Left renal pelvis (tissue), 4 donors: ENCODE data around the gene ZKSCAN8. TPM values are rescaled to one million over a fixed set of nuclear protein-coding genes. Genes with fewer than 3 reads are reported as not detected.

ENCODE experiments used
- DNase-seq, 4 donors: peaks; one replicate each; pipeline ENCODE4 v3.0.0-alpha.2; 2013; ENCODE audit warnings: low read depth in 4 of 4, low spot score in 3 of 4
- polyA plus RNA-seq, 4 donors: library from polyadenylated mRNA; unstranded; fragments of 120-200 nt; gene quantifications; one replicate each; pipeline ENCODE4 v1.2.1, GENCODE V29; 2013; ENCODE audit not compliant: insufficient read length in 4 of 4

Gene ZKSCAN8
- polyA plus RNA-seq, 4 donors = 38.5 to 45.6 (median 42.0) TPM

GRCh38 chr6:28137505-28137981 is 4.1 kb upstream of the ZKSCAN8 start:
- no peak for DNase-seq

GRCh38 chr6:28139860-28140543 is 1.7 kb upstream of the ZKSCAN8 start:
- no peak for DNase-seq

DNA sequence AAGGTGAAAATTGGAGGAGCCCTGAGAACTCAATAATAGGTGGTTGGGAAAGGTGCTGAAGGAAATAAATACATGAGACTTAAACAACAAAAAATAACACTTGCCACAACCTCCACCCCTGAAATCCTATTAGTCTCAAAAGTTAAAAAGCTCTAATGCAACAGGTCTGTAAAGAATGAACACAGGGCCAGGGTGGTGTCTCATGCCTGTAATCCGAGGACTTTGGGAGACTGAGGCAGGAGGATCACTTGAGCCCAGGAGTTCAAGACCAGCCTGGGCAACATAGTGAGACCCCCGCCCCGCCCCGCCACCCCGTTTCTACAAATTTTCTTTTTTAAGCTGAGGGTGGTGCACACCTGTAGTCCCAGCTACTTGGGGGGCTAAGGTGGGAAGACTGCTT is 1.1 kb upstream of the ZKSCAN8 start:
- DNase-seq = no peak

GRCh38 chr6:28142446-28142845 is 763 bp downstream of the ZKSCAN8 start:
- DNase-seq = no peak

GRCh38 chr6:28145231-28145630 is 3.5 kb downstream of the ZKSCAN8 start:
- DNase-seq = no peak

DNA sequence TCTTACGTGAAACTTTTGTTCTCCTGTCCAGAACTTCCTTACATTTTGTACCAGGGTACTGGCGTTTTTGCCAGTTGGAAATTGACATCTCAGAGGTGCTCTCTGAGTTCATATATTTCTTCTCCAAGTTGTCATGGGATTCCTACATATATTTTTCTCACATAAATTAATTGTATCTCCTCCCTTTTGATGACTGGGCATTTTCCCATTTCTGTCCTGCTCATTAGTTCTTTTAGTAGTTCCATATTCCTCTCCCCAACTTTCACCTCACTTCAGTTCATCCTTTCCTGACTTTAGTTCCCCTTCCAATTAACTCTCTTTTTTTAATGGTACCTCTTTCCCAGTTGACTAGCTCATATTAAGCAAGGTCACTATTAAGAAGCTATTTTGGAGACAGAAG is 10.8 kb downstream of the ZKSCAN8 start:
- DNase-seq = no peak

- DNase-seq = no peak
These were observed 11.9 kb downstream of the ZKSCAN8 start for GRCh38 chr6:28153546-28153945.

GRCh38 chr6:28154357-28154756 is 12.7 kb downstream of the ZKSCAN8 start:
- DNase-seq = no peak

GRCh38 chr6:28158318-28158717 is 16.6 kb downstream of the ZKSCAN8 start:
- no peak for DNase-seq

- no peak for DNase-seq
These were observed 17.4 kb downstream of the ZKSCAN8 start for GRCh38 chr6:28159029-28159607.

GRCh38 chr6:28160233-28160632 is 18.6 kb downstream of the ZKSCAN8 start:
- DNase-seq = no peak

DNA sequence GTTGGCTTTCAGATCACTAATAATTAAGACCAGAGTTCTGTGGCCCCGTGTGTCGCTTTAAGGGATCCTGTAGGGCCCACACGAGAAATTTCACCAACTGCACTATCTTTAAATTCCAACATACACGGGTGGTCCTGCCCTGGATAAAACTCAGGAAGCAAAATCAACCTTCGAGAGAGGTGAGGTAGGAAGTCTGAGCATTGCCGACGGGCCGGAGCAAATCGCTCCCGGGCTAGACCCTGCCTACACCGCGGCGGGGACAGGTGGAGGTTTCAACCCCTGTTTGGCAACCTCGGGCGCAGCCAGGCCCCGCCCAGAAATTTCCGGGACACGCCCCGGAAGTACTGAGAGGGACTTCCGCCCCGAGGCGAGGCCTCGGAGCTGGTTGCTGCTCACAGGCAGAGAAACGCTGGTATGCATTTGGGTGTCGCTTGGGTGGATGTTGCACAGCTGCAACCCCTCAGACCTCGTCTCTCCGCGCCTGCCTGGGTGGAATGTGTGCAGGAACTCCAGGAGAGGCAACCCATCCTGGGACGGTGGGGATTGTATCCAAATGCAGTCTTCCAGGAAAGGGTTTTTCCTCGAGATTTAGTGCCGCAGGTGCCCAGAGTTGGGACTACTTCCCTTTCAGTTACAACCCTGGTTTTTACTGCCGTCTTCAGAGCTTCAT is 19.9 kb downstream of the ZKSCAN8 start:
- peak; percentile 39 to 51 (median 42) for DNase-seq

DNA sequence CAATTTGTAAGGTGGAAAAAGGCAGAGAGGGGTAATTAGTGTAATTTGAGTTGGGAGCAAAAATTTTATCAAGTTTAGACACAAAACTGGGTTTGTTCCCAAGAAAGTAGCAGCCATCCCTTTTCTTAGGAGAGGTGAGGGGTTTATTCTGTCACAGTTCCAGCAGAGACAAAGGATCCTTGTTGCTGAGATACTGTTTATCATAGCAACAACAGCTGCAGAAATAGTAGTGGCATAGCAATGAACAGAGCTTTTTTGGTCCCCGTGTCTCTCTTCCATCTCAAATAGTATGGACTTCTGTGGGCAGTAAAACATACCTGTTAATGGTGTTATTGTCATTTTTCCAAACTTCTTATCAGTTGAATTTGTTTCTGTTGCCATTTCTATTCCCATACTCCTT is 23.9 kb downstream of the ZKSCAN8 start:
- DNase-seq = no peak

DNA sequence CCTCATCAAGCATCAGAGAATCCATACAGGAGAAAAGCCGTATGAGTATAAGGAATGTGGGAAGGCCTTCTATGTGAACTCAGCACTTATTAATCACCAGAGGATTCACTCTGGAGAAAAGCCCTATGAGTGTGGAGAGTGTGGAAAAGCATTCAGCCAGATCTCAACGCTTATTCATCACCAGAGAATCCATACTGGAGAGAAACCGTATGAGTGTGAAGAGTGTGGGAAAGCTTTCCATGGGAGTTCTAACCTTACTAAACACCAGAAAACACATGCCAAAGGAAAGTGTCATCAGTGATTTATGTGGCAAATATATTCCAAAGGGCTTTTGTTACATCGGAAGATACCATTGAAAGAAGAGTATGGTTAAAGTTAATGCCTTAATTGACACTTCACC is 25.4 kb downstream of the ZKSCAN8 start:
- no peak for DNase-seq

- DNase-seq = no peak
These were observed 26.2 kb downstream of the ZKSCAN8 start for GRCh38 chr6:28167926-28168325.

DNA sequence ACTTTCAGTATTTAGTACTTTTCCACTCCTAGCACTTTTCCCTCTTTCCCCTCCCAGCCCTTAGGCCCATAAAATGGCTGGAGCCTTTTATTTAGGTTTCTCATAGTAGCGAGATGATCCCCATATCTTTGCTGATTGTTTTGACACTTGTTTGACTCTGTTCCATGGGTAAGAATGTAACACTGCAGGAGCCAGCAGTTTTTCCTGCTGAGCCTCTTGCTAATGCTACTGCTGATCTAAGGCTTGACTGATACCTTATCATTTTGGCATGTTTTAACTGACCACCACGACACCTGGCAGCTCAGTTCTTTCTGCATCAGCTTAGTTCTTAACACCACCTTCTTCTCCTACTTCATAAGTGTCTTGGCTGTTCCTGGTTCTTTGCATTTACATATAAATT is 29.6 kb downstream of the ZKSCAN8 start:
- no peak for DNase-seq

DNA sequence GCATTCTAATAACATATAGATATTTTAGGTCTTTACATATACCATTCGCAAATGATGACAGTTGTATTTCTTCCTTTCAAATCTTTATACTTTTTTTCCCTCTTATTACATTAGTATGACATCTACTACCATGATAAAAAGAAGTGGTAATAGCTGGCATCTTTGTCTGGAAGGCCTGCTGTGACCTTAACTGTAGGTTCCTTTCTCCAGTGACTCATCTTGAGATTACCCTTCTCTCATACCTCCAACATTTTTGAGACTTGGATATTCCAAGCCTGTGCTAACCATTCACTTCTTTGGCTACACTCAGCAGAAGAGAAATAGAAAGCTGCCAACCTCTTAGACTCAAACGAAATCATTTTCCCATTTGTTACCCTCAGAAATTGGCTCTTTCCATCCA is 30.3 kb downstream of the ZKSCAN8 start:
- no peak for DNase-seq

DNA sequence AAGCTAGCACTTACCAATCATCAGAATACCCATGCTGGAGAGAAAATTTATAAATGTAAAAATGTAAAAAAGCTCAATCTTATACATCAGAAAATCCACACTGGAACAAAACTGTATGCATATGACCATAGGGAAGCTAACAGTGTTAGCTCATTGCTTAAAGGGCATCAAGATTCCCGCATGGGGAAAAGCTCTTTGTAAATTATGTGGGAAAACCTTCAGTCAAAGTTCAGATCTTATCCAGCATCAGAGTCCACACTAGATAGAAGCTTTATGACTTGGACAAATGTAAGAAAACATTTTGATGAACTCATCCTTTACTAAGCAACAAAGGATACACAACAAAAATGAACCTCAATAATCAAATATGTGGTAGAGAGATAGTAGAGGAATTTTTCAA is 34.7 kb downstream of the ZKSCAN8 start:
- DNase-seq = no peak

- DNase-seq = no peak
These were observed 40.6 kb downstream of the ZKSCAN8 start for GRCh38 chr6:28182255-28182654.

- no peak for DNase-seq
These were observed 46.7 kb downstream of the ZKSCAN8 start for GRCh38 chr6:28188111-28188979.

DNA sequence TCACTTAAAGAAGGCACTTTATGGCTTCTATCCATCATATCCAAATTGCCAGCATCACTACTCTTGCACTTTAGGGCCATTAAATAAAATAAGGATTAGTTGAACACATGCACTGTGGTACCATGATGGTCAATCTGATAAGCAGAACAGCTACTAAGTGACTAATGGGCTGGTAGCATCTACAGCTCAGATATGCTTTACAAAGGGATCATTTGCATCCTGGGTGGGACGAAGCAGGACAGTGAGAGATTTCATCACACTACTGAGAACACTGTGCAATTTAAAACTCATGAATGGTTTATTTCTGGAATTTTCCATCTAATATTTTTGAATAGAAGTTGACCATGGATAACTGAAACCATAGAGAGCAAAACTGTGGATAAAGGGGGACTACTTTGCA is 58.3 kb downstream of the ZKSCAN8 start:
- DNase-seq = no peak
